ENCODE measurements around the gene NUP153. TPM values are rescaled to one million over a fixed set of nuclear protein-coding genes. Genes with fewer than 3 reads are reported as not detected.
A peak's percentile ranks its signal among the peaks of the same experiment; 100 is the strongest.

Gene NUP153
- total and polyA plus RNA-seq, 4 donors, result 6.2 to 50.2 (median 21.9) TPM

DNA sequence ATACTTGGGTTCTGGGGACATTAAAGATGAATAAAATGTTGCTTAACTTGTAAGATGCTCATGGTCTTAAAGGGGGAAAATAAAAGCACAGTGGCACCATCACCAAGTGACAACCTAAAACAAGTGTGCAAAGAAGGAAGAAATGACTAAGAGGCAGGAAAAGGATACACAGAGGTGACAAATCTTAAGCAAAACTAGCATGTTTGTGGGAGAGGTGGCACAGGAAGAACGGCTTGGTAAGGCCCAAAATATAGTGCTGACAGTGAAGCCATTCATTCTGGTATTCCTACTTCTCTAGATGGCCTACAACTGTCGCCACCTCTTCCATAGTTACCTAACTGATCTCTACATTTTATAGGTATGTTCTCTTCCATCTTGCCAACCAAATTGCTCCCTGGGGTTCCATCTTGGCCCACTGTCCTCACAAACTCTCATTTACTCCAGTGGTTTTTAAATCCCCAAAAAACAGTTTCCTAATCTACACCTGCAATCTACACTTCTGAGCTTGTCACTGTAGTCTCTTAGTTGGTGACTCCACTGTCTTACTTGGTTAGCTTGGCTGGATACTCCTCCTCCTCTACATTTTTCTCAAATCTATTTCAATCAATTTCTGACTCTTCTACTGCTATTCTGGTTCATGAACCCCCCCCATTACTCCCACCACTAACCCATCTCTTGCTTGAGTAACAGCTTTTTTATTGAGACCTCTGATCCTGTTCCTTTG lies 73.1 kb downstream of the NUP153 start:
- 71 to 75% methylated on average over 2 of the region's 2 CpGs for WGBS, 2 donors
- no peak for ATAC-seq (ENCODE audit: insufficient read depth, low FRiP score)

DNA sequence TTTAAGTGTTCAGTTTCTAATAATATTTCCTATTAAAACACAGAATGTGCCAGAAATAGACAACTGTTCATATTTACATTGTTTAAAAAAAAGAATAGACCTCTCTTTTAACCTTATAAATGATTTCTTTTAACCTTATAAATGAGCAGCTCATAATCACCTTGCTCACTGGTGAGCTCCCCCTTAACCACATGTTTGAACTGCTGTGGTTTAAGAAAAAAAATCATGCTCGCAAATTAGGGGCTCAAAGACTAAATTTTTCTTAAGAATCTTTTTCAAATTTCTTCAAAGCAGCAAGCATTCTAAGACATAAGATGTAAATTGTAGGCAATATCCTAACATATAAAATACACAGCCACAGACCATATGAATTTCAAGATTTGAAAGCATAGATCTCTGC lies 73.8 kb downstream of the NUP153 start:
- Histone ChIP-seq H3K9ac (ENCODE audit: insufficient read depth in 1 of 2, low read length in 2 of 2) (peak overlapping the region in 1 of 2 donors; percentile 2), H3K4me3 (no peak overlapping the region), H3K36me3 (ENCODE audit: control insufficient read depth in 4 of 4, insufficient read depth in 4 of 4, low read length in 4 of 4) (peaks cover 10 to 31% (median 18%) of the 10 kb centered on the region in 4 donors), H3K27ac (ENCODE audit: low read depth in 1 of 2, low read length in 1 of 2) (no peak overlapping the region), H3K9me3 (ENCODE audit: control insufficient read depth in 4 of 4, insufficient read depth in 3 of 4, low read length in 3 of 4) (no peaks in the 10 kb centered on the region), H3K27me3 (ENCODE audit: control insufficient read depth in 3 of 3, insufficient read depth in 3 of 3, low read length in 2 of 3) (no peaks in the 10 kb centered on the region), H3K4me1 (ENCODE audit: control insufficient read depth in 5 of 5, insufficient read depth in 5 of 5, low read length in 5 of 5) (peaks cover 0 to 15% (median 0%) of the 10 kb centered on the region in 5 donors)
- ATAC-seq (ENCODE audit: insufficient read depth, low FRiP score) (no peak), DNase-seq (no peak)
- TF ChIP-seq, protein P1, sequence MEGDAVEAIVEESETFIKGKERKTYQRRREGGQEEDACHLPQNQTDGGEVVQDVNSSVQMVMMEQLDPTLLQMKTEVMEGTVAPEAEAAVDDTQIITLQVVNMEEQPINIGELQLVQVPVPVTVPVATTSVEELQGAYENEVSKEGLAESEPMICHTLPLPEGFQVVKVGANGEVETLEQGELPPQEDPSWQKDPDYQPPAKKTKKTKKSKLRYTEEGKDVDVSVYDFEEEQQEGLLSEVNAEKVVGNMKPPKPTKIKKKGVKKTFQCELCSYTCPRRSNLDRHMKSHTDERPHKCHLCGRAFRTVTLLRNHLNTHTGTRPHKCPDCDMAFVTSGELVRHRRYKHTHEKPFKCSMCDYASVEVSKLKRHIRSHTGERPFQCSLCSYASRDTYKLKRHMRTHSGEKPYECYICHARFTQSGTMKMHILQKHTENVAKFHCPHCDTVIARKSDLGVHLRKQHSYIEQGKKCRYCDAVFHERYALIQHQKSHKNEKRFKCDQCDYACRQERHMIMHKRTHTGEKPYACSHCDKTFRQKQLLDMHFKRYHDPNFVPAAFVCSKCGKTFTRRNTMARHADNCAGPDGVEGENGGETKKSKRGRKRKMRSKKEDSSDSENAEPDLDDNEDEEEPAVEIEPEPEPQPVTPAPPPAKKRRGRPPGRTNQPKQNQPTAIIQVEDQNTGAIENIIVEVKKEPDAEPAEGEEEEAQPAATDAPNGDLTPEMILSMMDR (IDR thresholded peaks at IDR 0.05; ENCODE audit: control extremely low read depth, extremely low read depth), result no peak
- 64 to 80% methylated on average over 1 of the region's 1 CpG for WGBS, 2 donors

More for the DNA sequence above, 73.1 kb downstream of the NUP153 start:
- DNase-seq, result no peak
- H3K9ac ChIP-seq (ENCODE audit: insufficient read depth in 1 of 2, low read length in 2 of 2), result no peak overlapping the region
- no peaks in the 10 kb centered on the region for H3K27me3 ChIP-seq (ENCODE audit: control insufficient read depth in 3 of 3, insufficient read depth in 3 of 3, low read length in 2 of 3)
- no peak overlapping the region for H3K4me3 ChIP-seq
- TF ChIP-seq, protein P1 (IDR thresholded peaks at IDR 0.05; ENCODE audit: control extremely low read depth, extremely low read depth), result no peak
- peaks cover 9 to 28% (median 17%) of the 10 kb centered on the region in 4 donors for H3K36me3 ChIP-seq (ENCODE audit: control insufficient read depth in 4 of 4, insufficient read depth in 4 of 4, low read length in 4 of 4)
- peaks cover 0 to 19% (median 0%) of the 10 kb centered on the region in 5 donors for H3K4me1 ChIP-seq (ENCODE audit: control insufficient read depth in 5 of 5, insufficient read depth in 5 of 5, low read length in 5 of 5)
- no peak overlapping the region for H3K27ac ChIP-seq (ENCODE audit: low read depth in 1 of 2, low read length in 1 of 2)
- no peaks in the 10 kb centered on the region for H3K9me3 ChIP-seq (ENCODE audit: control insufficient read depth in 4 of 4, insufficient read depth in 3 of 4, low read length in 3 of 4)

DNA sequence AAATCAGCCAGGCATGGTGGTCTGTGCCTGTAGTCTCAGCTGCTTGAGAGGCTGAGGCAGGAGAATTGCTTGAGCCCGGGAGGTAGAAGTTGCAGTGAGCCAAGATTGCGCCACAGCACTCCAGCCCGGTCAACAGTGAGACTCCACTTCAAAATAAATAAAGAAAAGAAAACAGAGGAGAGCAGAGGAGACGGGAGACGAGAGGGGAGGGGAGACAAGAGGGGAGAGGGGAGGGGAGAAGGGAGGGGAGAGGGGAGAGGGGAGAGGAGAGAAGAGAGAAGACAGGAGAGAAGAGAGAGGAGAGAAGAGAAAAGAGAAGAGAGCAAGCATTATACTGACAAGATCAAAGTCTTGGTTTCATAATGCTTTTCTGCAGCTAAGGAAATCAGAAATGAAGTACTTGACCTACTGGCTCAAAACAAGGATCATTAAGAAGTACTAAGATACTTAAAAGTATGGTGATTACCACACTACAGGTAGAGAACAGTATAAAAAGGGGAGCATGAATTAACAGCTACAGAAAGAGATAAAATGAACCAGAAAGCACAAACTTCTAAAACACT lies 76.1 kb downstream of the NUP153 start:
- TF ChIP-seq, protein P1 (IDR thresholded peaks at IDR 0.05; ENCODE audit: control extremely low read depth, extremely low read depth), result no peak
- Histone ChIP-seq H3K27me3 (ENCODE audit: control insufficient read depth in 3 of 3, insufficient read depth in 3 of 3, low read length in 2 of 3) (no peaks in the 10 kb centered on the region), H3K4me3 (no peak overlapping the region), H3K9me3 (ENCODE audit: control insufficient read depth in 4 of 4, insufficient read depth in 3 of 4, low read length in 3 of 4) (no peaks in the 10 kb centered on the region), H3K9ac (ENCODE audit: insufficient read depth in 1 of 2, low read length in 2 of 2) (no peak overlapping the region), H3K27ac (ENCODE audit: low read depth in 1 of 2, low read length in 1 of 2) (peak overlapping the region in 1 of 2 donors; percentile 53), H3K36me3 (ENCODE audit: control insufficient read depth in 4 of 4, insufficient read depth in 4 of 4, low read length in 4 of 4) (peaks cover 8 to 27% (median 15%) of the 10 kb centered on the region in 4 donors), H3K4me1 (ENCODE audit: control insufficient read depth in 5 of 5, insufficient read depth in 5 of 5, low read length in 5 of 5) (peaks cover 0 to 14% (median 0%) of the 10 kb centered on the region in 5 donors)
- ATAC-seq (ENCODE audit: insufficient read depth, low FRiP score), result no peak
- DNase-seq, result peak in 2 of 3 donors; percentile 33 to 57
- WGBS, 2 donors, result 52 to 54% methylated on average over 5 of the region's 5 CpGs

Data from lung (tissue), 12 donors.